HEK293 (cell line): ENCODE measurements around the gene LRRC74B.

ENCODE experiments used
- EGR2 ChIP-seq: fragments of 450-650 bp; formaldehyde crosslinking; IDR thresholded peaks from 2 replicates; pipeline ENCODE4 v1.5.1; 2016; ENCODE audit warnings: low read depth, missing biosample characterization, missing genetic modification characterization
- REST ChIP-seq: fragments of 450-650 bp; formaldehyde crosslinking; IDR thresholded peaks from 2 replicates; pipeline ENCODE4 v1.5.1; 2016; ENCODE audit warnings: missing biosample characterization, missing genetic modification characterization
- TRIM28 ChIP-seq: IDR thresholded peaks from 2 replicates; pipeline ENCODE4 v1.6.1; 2011; ENCODE audit warnings: low read length, control low read depth, borderline replicate concordance
- YY1 ChIP-seq: fragments of 450-650 bp; formaldehyde crosslinking; IDR thresholded peaks from 2 replicates; pipeline ENCODE4 v1.5.1; 2018; ENCODE audit warnings: missing biosample characterization, missing genetic modification characterization
- ZNF274 ChIP-seq, 2 experiments: fragments of 200-500 bp in 1 of 2; fragments of 450-650 bp in 1 of 2; sonication (Bioruptor generic) in 1 of 2; formaldehyde crosslinking in 1 of 2; IDR thresholded peaks; 2 replicates each; pipeline versions ENCODE4 v1.5.1 to v1.6.1; 2014 to 2016; ENCODE audit warnings: borderline replicate concordance in 1 of 2, inconsistent platforms in 1 of 2, low read length in 1 of 2, missing biosample characterization in 1 of 2, missing genetic modification characterization in 1 of 2
- ZNF449 ChIP-seq: fragments of 450-650 bp; formaldehyde crosslinking; IDR thresholded peaks from 2 replicates; pipeline ENCODE4 v1.5.1; 2017; ENCODE audit warnings: missing biosample characterization, mild to moderate bottlenecking, missing genetic modification characterization, moderate library complexity
- TF ChIP-seq, protein P1 (sequence below): fragments of 450-650 bp; formaldehyde crosslinking; IDR thresholded peaks from 2 replicates; pipeline ENCODE4 v1.5.1; 2016; ENCODE audit warnings: missing biosample characterization, missing genetic modification characterization
- TF ChIP-seq, protein P2 (sequence below): fragments of 450-650 bp; formaldehyde crosslinking; IDR thresholded peaks from 2 replicates; pipeline ENCODE4 v1.5.1; 2016; ENCODE audit warnings: missing biosample characterization, missing genetic modification characterization

GRCh38 chr22:21020802-21021429 lies 24.8 kb upstream of the LRRC74B start:
- TF ChIP-seq YY1 (tag by site-specific recombination) (no peak), ZNF449 (no peak), ZNF274 (IDR thresholded peaks at IDR 0.05; ENCODE audit: low read length) (no peak), ZNF274 (tag by site-specific recombination; IDR thresholded peaks at IDR 0.05; ENCODE audit: borderline replicate concordance) (no peak), REST (tag by site-specific recombination) (no peak), TRIM28 (no peak), EGR2 (no peak)
- TF ChIP-seq, protein P1, sequence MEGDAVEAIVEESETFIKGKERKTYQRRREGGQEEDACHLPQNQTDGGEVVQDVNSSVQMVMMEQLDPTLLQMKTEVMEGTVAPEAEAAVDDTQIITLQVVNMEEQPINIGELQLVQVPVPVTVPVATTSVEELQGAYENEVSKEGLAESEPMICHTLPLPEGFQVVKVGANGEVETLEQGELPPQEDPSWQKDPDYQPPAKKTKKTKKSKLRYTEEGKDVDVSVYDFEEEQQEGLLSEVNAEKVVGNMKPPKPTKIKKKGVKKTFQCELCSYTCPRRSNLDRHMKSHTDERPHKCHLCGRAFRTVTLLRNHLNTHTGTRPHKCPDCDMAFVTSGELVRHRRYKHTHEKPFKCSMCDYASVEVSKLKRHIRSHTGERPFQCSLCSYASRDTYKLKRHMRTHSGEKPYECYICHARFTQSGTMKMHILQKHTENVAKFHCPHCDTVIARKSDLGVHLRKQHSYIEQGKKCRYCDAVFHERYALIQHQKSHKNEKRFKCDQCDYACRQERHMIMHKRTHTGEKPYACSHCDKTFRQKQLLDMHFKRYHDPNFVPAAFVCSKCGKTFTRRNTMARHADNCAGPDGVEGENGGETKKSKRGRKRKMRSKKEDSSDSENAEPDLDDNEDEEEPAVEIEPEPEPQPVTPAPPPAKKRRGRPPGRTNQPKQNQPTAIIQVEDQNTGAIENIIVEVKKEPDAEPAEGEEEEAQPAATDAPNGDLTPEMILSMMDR (tag by site-specific recombination), result peak; percentile 70
- TF ChIP-seq, protein P2, sequence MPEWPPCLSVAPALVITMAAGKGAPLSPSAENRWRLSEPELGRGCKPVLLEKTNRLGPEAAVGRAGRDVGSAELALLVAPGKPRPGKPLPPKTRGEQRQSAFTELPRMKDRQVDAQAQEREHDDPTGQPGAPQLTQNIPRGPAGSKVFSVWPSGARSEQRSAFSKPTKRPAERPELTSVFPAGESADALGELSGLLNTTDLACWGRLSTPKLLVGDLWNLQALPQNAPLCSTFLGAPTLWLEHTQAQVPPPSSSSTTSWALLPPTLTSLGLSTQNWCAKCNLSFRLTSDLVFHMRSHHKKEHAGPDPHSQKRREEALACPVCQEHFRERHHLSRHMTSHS, result no peak
